SKM-1 (cell line): ENCODE results near the gene KRTAP12-1.
"Not testable (repeated sequence)": the region's sequence is repeated elsewhere in the genome, so short reads cannot be mapped to it uniquely, and the experiment has no call there.

Source experiments
- DNase-seq: peaks from one replicate; lab custom pipeline; 2025; ENCODE audit not compliant: unreplicated experiment; lab: John Stamatoyannopoulos, UW

The KRTAP12-1 gene

GRCh38 chr21:44670642-44671432, 11.1 kb downstream of the KRTAP12-1 start:
- DNase-seq, result no peak

- DNase-seq, result no peak
These were observed 14.4 kb downstream of the KRTAP12-1 start for GRCh38 chr21:44667612-44668011.

- no peak for DNase-seq
These were observed 15.3 kb downstream of the KRTAP12-1 start, which contains the start of gene KRTAP12-2 for GRCh38 chr21:44666401-44667320. TSS of gene KRTAP12-2 (minus strand) at chr21:44666927. CDS start at chr21:44666886, 41 bp downstream.

GRCh38 chr21:44664691-44665090, 17.3 kb downstream of the KRTAP12-1 start:
- no peak for DNase-seq

GRCh38 chr21:44661567-44661966, 20.4 kb downstream of the KRTAP12-1 start:
- DNase-seq, result not testable (repeated sequence)

- no peak for DNase-seq
These were observed 22.9 kb downstream of the KRTAP12-1 start for GRCh38 chr21:44658913-44659595.

- DNase-seq, result no peak
These were observed 23.4 kb downstream of the KRTAP12-1 start for GRCh38 chr21:44658541-44658910.

GRCh38 chr21:44657635-44658540, 24.1 kb downstream of the KRTAP12-1 start, which contains the start of gene KRTAP12-3:
TSS of gene KRTAP12-3 (plus strand) at chr21:44657932. CDS start at chr21:44657980, 48 bp downstream.
- DNase-seq, result no peak

GRCh38 chr21:44656868-44657267, 25.1 kb downstream of the KRTAP12-1 start:
- DNase-seq, result no peak

GRCh38 chr21:44654576-44655175, 27.3 kb downstream of the KRTAP12-1 start, which contains the start of gene KRTAP12-4:
TSS of gene KRTAP12-4 (minus strand) at chr21:44654659. CDS start at chr21:44654614, 45 bp downstream.
- DNase-seq, result no peak

GRCh38 chr21:44653656-44654575, 28.0 kb downstream of the KRTAP12-1 start:
- no peak for DNase-seq

GRCh38 chr21:44653123-44653522, 28.8 kb downstream of the KRTAP12-1 start:
- DNase-seq, result no peak

GRCh38 chr21:44650973-44651675, 30.8 kb downstream of the KRTAP12-1 start:
- no peak for DNase-seq

GRCh38 chr21:44650265-44650972, 31.5 kb downstream of the KRTAP12-1 start:
- DNase-seq, result no peak

- DNase-seq, result no peak
These were observed 32.4 kb downstream of the KRTAP12-1 start for GRCh38 chr21:44649521-44650100.

- no peak for DNase-seq
These were observed 33.2 kb downstream of the KRTAP12-1 start for GRCh38 chr21:44648557-44649311.
